ENCODE data around the gene PMEPA1. TPM values are rescaled to one million over a fixed set of nuclear protein-coding genes. Genes with fewer than 3 reads are reported as not detected.

The PMEPA1 gene
- total and polyA plus RNA-seq, 2 donors (not counting 3 experiments of a cell fraction or from before 2014, with no cell fraction given): 31.6 to 33.2 TPM

DNA sequence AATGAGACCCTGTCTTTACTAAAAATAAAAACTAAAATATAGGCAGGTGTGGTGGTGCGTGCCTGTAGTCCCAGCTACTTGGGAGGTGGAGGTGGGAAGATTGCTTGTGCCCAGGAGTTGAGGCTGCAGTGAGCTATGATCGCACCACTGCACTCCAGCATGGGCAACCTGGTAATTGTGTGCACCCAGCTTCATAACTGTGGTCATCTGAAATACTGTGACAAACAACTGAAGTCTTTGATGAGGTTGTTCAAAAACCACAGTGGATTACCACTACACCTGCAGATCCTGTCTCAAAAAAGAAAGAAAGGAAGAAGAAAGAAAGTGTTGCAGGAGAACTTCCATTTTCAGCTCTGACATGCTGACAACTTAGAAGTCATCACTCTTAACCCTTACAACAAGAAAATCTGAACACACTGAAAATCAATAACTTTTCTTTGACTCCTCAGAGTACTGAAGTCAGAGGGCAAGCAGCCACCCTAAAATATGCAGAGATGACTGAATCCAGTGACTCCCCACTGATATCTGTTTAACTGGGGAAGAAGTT lies 75.8 kb downstream of the PMEPA1 start:
- no peak overlapping the region for H3K27ac ChIP-seq (ENCODE audit: insufficient read depth, low read depth, low read length)
- H2AFZ ChIP-seq (ENCODE audit: low read depth, low read length): no peak overlapping the region
- no peak for TF ChIP-seq GATA2 (IDR thresholded peaks at IDR 0.05; ENCODE audit: insufficient read depth, insufficient read length, low read depth, low read length)
- TF ChIP-seq POLR2A (IDR thresholded peaks at IDR 0.05; ENCODE audit: low read depth, low read length): no peak
- TF ChIP-seq FOS (IDR thresholded peaks at IDR 0.05; ENCODE audit: borderline replicate concordance, insufficient read depth, low read length): no peak
- TF ChIP-seq JUN (IDR thresholded peaks at IDR 0.05; ENCODE audit: borderline replicate concordance, insufficient read depth, insufficient read length, low read depth): no peak
- TF ChIP-seq POLR2AphosphoS5 (IDR thresholded peaks at IDR 0.05; ENCODE audit: insufficient read depth, low read depth, low read length): no peak
- TF ChIP-seq, protein P1, sequence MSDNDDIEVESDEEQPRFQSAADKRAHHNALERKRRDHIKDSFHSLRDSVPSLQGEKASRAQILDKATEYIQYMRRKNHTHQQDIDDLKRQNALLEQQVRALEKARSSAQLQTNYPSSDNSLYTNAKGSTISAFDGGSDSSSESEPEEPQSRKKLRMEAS (IDR thresholded peaks at IDR 0.05; ENCODE audit: insufficient read depth, insufficient read length): no peak
- TF ChIP-seq, protein P2, sequence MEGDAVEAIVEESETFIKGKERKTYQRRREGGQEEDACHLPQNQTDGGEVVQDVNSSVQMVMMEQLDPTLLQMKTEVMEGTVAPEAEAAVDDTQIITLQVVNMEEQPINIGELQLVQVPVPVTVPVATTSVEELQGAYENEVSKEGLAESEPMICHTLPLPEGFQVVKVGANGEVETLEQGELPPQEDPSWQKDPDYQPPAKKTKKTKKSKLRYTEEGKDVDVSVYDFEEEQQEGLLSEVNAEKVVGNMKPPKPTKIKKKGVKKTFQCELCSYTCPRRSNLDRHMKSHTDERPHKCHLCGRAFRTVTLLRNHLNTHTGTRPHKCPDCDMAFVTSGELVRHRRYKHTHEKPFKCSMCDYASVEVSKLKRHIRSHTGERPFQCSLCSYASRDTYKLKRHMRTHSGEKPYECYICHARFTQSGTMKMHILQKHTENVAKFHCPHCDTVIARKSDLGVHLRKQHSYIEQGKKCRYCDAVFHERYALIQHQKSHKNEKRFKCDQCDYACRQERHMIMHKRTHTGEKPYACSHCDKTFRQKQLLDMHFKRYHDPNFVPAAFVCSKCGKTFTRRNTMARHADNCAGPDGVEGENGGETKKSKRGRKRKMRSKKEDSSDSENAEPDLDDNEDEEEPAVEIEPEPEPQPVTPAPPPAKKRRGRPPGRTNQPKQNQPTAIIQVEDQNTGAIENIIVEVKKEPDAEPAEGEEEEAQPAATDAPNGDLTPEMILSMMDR (IDR thresholded peaks at IDR 0.05; ENCODE audit: extremely low read depth in 1 of 2, insufficient read depth in 1 of 2, low read depth in 1 of 2, low read length in 2 of 2): no peak
- H3K79me2 ChIP-seq (ENCODE audit: control insufficient read depth, insufficient read depth, low read length): no peaks in the 10 kb centered on the region
- H3K9me3 ChIP-seq (replicated peaks; ENCODE audit: control insufficient read depth, insufficient read depth, low read length): no peaks in the 10 kb centered on the region
- dilution Hi-C loops (cut with MboI; ENCODE audit: extremely low pct_ligation_motif_present, low sequenced_read_pairs) (loop anchor here (25.0 kb wide), 1 partner anchor 453 kb away; no protein-coding TSS in a partner anchor), intact Hi-C loops (cut with micrococcal nuclease) (no loop called here)
- H3K27me3 ChIP-seq (ENCODE audit: control insufficient read depth in 2 of 2, insufficient read depth in 2 of 2, low read length in 2 of 2): peaks cover 19 to 31% of the 10 kb centered on the region in 2 experiments
- no TSS peak for BruUV-seq (replicated peaks)
- DNase-seq (ENCODE audit: low read depth, low spot score) (no peak), FAIRE-seq (no peak)
- H3K9ac ChIP-seq (replicated peaks; ENCODE audit: extremely low read depth, insufficient read depth, low read length): no peak overlapping the region
- no peaks in the 10 kb centered on the region for H4K20me1 ChIP-seq (replicated peaks; ENCODE audit: control insufficient read depth, extremely low read depth, insufficient read depth, low read length)
- H3K36me3 ChIP-seq (ENCODE audit: control insufficient read depth in 2 of 2, extremely low read depth in 1 of 2, insufficient read depth in 2 of 2, low read length in 2 of 2): no peaks in the 10 kb centered on the region
- H3K4me1 ChIP-seq (ENCODE audit: control insufficient read depth, extremely low read depth, insufficient read depth, low read length): no peaks in the 10 kb centered on the region
- no peak overlapping the region for H3K4me3 ChIP-seq (replicated peaks in 1 of 3; ENCODE audit: insufficient read depth in 1 of 3, low read depth in 1 of 3, low read length in 3 of 3)
- ChIA-PET CTCF (interaction anchor here (1.4 to 2.4 kb wide), 2 partner anchors 11 to 454 kb away, joined by 3 to 6 read pairs; no protein-coding TSS in a partner anchor), POLR2A (no interaction called here)
- H3K4me2 ChIP-seq (ENCODE audit: insufficient read depth, low read length): no peak overlapping the region
- H3K9me1 ChIP-seq (replicated peaks; ENCODE audit: control insufficient read depth, extremely low read depth, insufficient read depth, low read length): no peaks in the 10 kb centered on the region

All from endothelial cell of umbilical vein (primary cell).